Central memory CD8-positive, alpha-beta T cell (primary cell): ENCODE measurements around the gene CPB2.

Experiments used
- ATAC-seq: fragments of 150-1000 bp; cut with Tn5 transposase; replicated peaks from 2 replicates; pipeline ENCODE4 v1.10.0; 2022; ENCODE audit warnings: mild to moderate bottlenecking, moderate FRiP score, moderate number of reproducible peaks; ENCODE audit not compliant: poor library complexity, severe bottlenecking; ENCODE audit errors: extremely low read depth
- DNase-seq, 2 donors: peaks; one replicate each; pipeline ENCODE4 v3.0.0; 2021; ENCODE audit warnings: low spot score in 2 of 2
- H3K27ac Mint-ChIP-seq: one replicate; pipeline ENCODE4 v1.8.0; 2022; ENCODE audit warnings: low read depth, mild to moderate bottlenecking, moderate library complexity, mixed read lengths
- H3K27me3 Mint-ChIP-seq: one replicate; pipeline ENCODE4 v1.8.0; 2022; ENCODE audit warnings: mixed read lengths
- H3K36me3 Mint-ChIP-seq: one replicate; pipeline ENCODE4 v1.8.0; 2022; ENCODE audit warnings: mild to moderate bottlenecking, moderate library complexity, mixed read lengths; ENCODE audit not compliant: insufficient read depth
- H3K4me1 Mint-ChIP-seq: one replicate; pipeline ENCODE4 v1.8.0; 2022; ENCODE audit warnings: mixed read lengths
- H3K4me3 Mint-ChIP-seq: one replicate; pipeline ENCODE4 v1.8.0; 2022; ENCODE audit warnings: mild to moderate bottlenecking, moderate library complexity, mixed read lengths
- H3K9me3 Mint-ChIP-seq: one replicate; pipeline ENCODE4 v1.8.0; 2022; ENCODE audit warnings: mixed read lengths

Gene CPB2

GRCh38 chr13:46082324-46082723, 22.5 kb downstream of the CPB2 start:
- no peak for DNase-seq
- Mint-ChIP-seq H3K36me3 (no peaks in the 10 kb centered on the region), H3K4me1 (peaks cover 15% of the 10 kb centered on the region), H3K27me3 (no peaks in the 10 kb centered on the region), H3K4me3 (no peak overlapping the region), H3K9me3 (no peaks in the 10 kb centered on the region), H3K27ac (no peak overlapping the region)
- no peak for ATAC-seq

- no peaks in the 10 kb centered on the region for H3K36me3 Mint-ChIP-seq
- peaks cover 15% of the 10 kb centered on the region for H3K4me1 Mint-ChIP-seq
- no peak overlapping the region for H3K4me3 Mint-ChIP-seq
- H3K27me3 Mint-ChIP-seq, result peaks cover 6% of the 10 kb centered on the region
- H3K9me3 Mint-ChIP-seq, result no peaks in the 10 kb centered on the region
- no peak for DNase-seq
- H3K27ac Mint-ChIP-seq, result peak overlapping the region; percentile 1
- peak; percentile 52 for ATAC-seq
These were observed 25.1 kb downstream of the CPB2 start for GRCh38 chr13:46079770-46080169.

GRCh38 chr13:46077265-46077664, 27.6 kb downstream of the CPB2 start:
- no peak overlapping the region for H3K27ac Mint-ChIP-seq
- H3K4me3 Mint-ChIP-seq, result no peak overlapping the region
- peaks cover 11% of the 10 kb centered on the region for H3K27me3 Mint-ChIP-seq
- no peaks in the 10 kb centered on the region for H3K9me3 Mint-ChIP-seq
- DNase-seq (no peak), ATAC-seq (no peak)
- H3K4me1 Mint-ChIP-seq, result peaks cover 15% of the 10 kb centered on the region
- no peaks in the 10 kb centered on the region for H3K36me3 Mint-ChIP-seq

- H3K4me3 Mint-ChIP-seq, result no peak overlapping the region
- peaks cover 15% of the 10 kb centered on the region for H3K4me1 Mint-ChIP-seq
- peaks cover 13% of the 10 kb centered on the region for H3K27me3 Mint-ChIP-seq
- H3K36me3 Mint-ChIP-seq, result no peaks in the 10 kb centered on the region
- no peak for ATAC-seq
- no peaks in the 10 kb centered on the region for H3K9me3 Mint-ChIP-seq
- no peak overlapping the region for H3K27ac Mint-ChIP-seq
- DNase-seq, result no peak
These were observed 28.0 kb downstream of the CPB2 start for GRCh38 chr13:46076827-46077226.

- H3K27me3 Mint-ChIP-seq, result peaks cover 19% of the 10 kb centered on the region
- H3K27ac Mint-ChIP-seq, result no peak overlapping the region
- ATAC-seq (no peak), DNase-seq (no peak)
- peaks cover 15% of the 10 kb centered on the region for H3K4me1 Mint-ChIP-seq
- H3K4me3 Mint-ChIP-seq, result no peak overlapping the region
- no peaks in the 10 kb centered on the region for H3K36me3 Mint-ChIP-seq
- H3K9me3 Mint-ChIP-seq, result no peaks in the 10 kb centered on the region
These were observed 29.0 kb downstream of the CPB2 start for GRCh38 chr13:46075811-46076210.

- Mint-ChIP-seq H3K4me1 (no peaks in the 10 kb centered on the region), H3K4me3 (no peak overlapping the region), H3K9me3 (no peaks in the 10 kb centered on the region), H3K36me3 (no peaks in the 10 kb centered on the region), H3K27ac (no peak overlapping the region), H3K27me3 (peaks cover 19% of the 10 kb centered on the region)
- ATAC-seq, result no peak
- no peak for DNase-seq
These were observed 33.1 kb downstream of the CPB2 start for GRCh38 chr13:46071590-46072249.

DNA sequence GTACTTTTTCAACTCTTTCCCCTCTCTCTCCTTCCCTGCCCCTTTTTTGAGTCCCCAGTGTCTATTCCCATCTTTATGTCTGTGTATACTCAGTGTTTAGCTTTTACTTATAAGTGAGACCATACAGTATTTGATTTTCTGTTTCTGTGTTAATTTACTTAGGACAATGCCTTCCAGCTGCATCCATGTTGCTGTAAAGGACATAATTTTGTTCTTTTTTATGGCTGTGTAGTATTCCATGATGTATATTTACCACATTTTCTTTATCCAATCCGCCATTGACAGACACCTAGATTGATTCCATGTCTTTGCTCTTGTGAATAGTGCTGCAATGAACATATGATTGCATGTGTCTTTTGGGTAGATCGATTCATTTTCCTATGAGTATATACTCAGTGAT, 41.5 kb downstream of the CPB2 start:
- Mint-ChIP-seq H3K4me1 (no peaks in the 10 kb centered on the region), H3K4me3 (no peak overlapping the region), H3K9me3 (no peaks in the 10 kb centered on the region), H3K27ac (no peak overlapping the region), H3K36me3 (no peaks in the 10 kb centered on the region), H3K27me3 (no peaks in the 10 kb centered on the region)
- ATAC-seq (no peak), DNase-seq (no peak)

DNA sequence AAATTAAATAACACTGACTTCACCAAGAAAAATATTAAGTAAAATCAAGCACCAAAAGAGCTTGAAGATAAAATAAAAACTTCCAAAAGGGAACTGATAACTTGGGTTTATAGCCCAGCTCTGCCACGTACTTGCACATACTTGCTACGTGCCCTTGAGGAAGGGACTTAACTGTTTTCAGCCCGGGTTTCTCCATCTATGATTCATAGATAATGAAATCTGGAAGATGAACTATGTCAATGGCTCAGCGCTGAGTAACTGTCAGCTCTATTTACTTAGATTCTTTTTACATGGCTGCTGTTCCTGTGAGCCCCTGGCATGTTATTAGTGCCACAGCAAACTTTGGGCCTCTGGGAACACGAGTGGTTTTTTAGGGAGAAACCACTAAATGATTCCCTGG, 42.6 kb downstream of the CPB2 start:
- no peaks in the 10 kb centered on the region for H3K27me3 Mint-ChIP-seq
- no peaks in the 10 kb centered on the region for H3K9me3 Mint-ChIP-seq
- H3K4me1 Mint-ChIP-seq, result no peaks in the 10 kb centered on the region
- H3K27ac Mint-ChIP-seq, result no peak overlapping the region
- no peak overlapping the region for H3K4me3 Mint-ChIP-seq
- ATAC-seq, result no peak
- no peaks in the 10 kb centered on the region for H3K36me3 Mint-ChIP-seq
- DNase-seq, result no peak

DNA sequence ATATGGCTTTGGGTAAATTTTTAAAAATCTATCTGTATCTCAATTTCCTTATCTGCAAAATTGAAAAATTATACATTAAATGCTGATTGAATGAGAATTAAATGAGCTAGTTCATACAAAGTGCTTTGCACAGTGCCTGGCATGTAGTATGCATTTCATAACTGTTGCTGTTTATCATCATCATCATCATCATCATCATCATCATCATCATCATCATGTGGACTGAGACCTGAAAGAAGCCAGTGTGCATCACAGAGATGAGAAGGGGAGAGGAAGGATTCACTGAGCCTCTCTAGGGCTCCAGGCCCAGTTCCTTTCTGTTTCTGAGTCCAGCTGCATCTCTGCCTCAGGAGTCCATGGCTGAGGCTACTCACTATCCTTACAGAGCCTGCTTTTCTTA, 45.4 kb downstream of the CPB2 start:
- Mint-ChIP-seq H3K36me3 (no peaks in the 10 kb centered on the region), H3K4me1 (no peaks in the 10 kb centered on the region), H3K9me3 (no peaks in the 10 kb centered on the region), H3K27ac (no peak overlapping the region), H3K27me3 (peaks cover 26% of the 10 kb centered on the region), H3K4me3 (no peak overlapping the region)
- no peak for DNase-seq
- ATAC-seq, result no peak

- ATAC-seq (no peak), DNase-seq (no peak)
- Mint-ChIP-seq H3K27me3 (peaks cover 33% of the 10 kb centered on the region), H3K9me3 (no peaks in the 10 kb centered on the region), H3K4me3 (no peak overlapping the region), H3K4me1 (no peaks in the 10 kb centered on the region), H3K27ac (no peak overlapping the region), H3K36me3 (no peaks in the 10 kb centered on the region)
These were observed 46.6 kb downstream of the CPB2 start for GRCh38 chr13:46058268-46058667.

- no peak overlapping the region for H3K4me3 Mint-ChIP-seq
- ATAC-seq (no peak), DNase-seq (no peak)
- H3K27ac Mint-ChIP-seq, result no peak overlapping the region
- H3K4me1 Mint-ChIP-seq, result peaks cover 7% of the 10 kb centered on the region
- no peaks in the 10 kb centered on the region for H3K9me3 Mint-ChIP-seq
- peaks cover 3% of the 10 kb centered on the region for H3K36me3 Mint-ChIP-seq
- peaks cover 33% of the 10 kb centered on the region for H3K27me3 Mint-ChIP-seq
These were observed 47.4 kb downstream of the CPB2 start for GRCh38 chr13:46057256-46058015.

DNA sequence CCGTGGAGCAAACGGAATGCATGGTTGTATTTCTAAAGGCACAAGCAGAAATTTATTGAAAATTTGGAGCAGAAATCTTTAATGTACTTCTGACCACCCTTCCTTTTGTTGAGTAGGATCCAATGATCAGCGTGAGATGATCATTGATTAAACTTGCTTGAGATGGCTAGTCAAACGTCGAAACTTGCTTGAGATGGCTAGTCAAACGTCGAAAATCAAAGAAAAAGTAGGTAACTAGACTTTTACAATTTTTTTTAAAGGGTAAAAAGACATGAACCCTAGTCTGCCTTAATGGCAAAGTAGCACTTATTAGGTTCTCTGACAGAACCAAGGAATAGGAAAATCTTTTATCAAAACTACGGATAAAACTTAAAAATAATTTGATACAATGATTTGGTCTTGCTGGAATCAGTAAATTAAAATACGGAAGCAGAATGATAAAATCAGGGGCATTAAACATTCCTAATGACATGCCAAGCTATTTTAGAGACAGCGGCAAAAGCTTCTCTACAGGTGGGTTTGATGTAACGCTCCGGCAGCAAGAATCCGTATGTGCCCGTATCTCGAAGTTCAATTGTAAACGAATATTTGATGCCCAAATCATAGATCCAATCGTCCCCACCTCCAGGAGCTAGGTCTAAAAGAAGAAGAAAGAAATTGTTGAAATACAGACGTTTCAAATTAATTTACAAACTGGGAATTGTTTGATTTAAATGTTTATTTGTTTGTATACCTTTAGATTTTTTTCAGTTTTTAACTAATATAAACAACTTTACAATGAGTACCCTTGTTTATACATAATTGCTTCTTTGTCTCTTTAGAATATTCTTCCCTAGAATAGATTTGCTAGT, 51.4 kb downstream of the CPB2 start:
- H3K4me3 Mint-ChIP-seq, result peak overlapping the region; percentile 95
- no peaks in the 10 kb centered on the region for H3K9me3 Mint-ChIP-seq
- ATAC-seq, result no peak
- H3K36me3 Mint-ChIP-seq, result peaks cover 8% of the 10 kb centered on the region
- H3K27ac Mint-ChIP-seq, result peak overlapping the region; percentile 100
- H3K4me1 Mint-ChIP-seq, result peaks cover 29% of the 10 kb centered on the region
- H3K27me3 Mint-ChIP-seq, result peaks cover 33% of the 10 kb centered on the region
- DNase-seq, result no peak
